HG03103 (cell line): ENCODE data around the gene PISD.
"Not testable (repeated sequence)": the region's sequence is repeated elsewhere in the genome, so short reads cannot be mapped to it uniquely, and the experiment has no call there.

Experiments used
- ATAC-seq: cut with Tn5 transposase; IDR thresholded peaks from one replicate; pipeline ENCODE4 v1.9.1; 2021; ENCODE audit warnings: low read depth; ENCODE audit not compliant: unreplicated experiment

PISD gene

GRCh38 chr22:31661851-31662667 lies at the start of gene PISD:
TSS of gene PISD (minus strand) at chr22:31662215. CDS start at chr22:31662208, 7 bp downstream.
- ATAC-seq: peak; percentile 73

GRCh38 chr22:31711226-31711625 lies 49.2 kb upstream of the PISD start:
- ATAC-seq: not testable (repeated sequence)

- ATAC-seq: no peak
Measured at GRCh38 chr22:31707519-31707918, 45.5 kb upstream of the PISD start.

- ATAC-seq: no peak
Measured at GRCh38 chr22:31695423-31695822, 33.4 kb upstream of the PISD start.

- not testable (repeated sequence) for ATAC-seq
Measured at GRCh38 chr22:31694046-31694445, 32.0 kb upstream of the PISD start.

GRCh38 chr22:31692186-31692886 lies 30.3 kb upstream of the PISD start:
- no peak for ATAC-seq

GRCh38 chr22:31691408-31691807 lies 29.4 kb upstream of the PISD start:
- no peak for ATAC-seq

GRCh38 chr22:31683181-31684105 lies 21.4 kb upstream of the PISD start:
- no peak for ATAC-seq

- no peak for ATAC-seq
Measured at GRCh38 chr22:31682751-31683150, 20.7 kb upstream of the PISD start.

- ATAC-seq: no peak
Measured at GRCh38 chr22:31681349-31682345, 19.6 kb upstream of the PISD start.

GRCh38 chr22:31680861-31681341 lies 18.9 kb upstream of the PISD start:
- ATAC-seq: no peak

GRCh38 chr22:31678748-31679147 lies 16.7 kb upstream of the PISD start:
- ATAC-seq: no peak

GRCh38 chr22:31676700-31677099 lies 14.7 kb upstream of the PISD start:
- ATAC-seq: no peak

- not testable (repeated sequence) for ATAC-seq
Measured at GRCh38 chr22:31674219-31674618, 12.2 kb upstream of the PISD start.

GRCh38 chr22:31668849-31669248 lies 6.8 kb upstream of the PISD start:
- not testable (repeated sequence) for ATAC-seq

GRCh38 chr22:31662668-31663037 lies 638 bp upstream of the PISD start:
- no peak for ATAC-seq

GRCh38 chr22:31660860-31661341 lies 1.1 kb downstream of the PISD start:
- ATAC-seq: not testable (repeated sequence)

GRCh38 chr22:31659246-31659645 lies 2.8 kb downstream of the PISD start:
- no peak for ATAC-seq

- no peak for ATAC-seq
Measured at GRCh38 chr22:31654408-31654807, 7.6 kb downstream of the PISD start.
